ENCODE data around the gene NOD2.

The NOD2 gene

GRCh38 chr16:50692999-50693781, at the start of gene NOD2:
NOD2 (plus strand) TSS chr16:50693606; CDS start chr16:50699496, 5,890 bp downstream.
- no peak for DNase-seq (ENCODE audit: low read depth, low spot score)

GRCh38 chr16:50644245-50644644, 49.2 kb upstream of the NOD2 start:
- DNase-seq (ENCODE audit: low read depth, low spot score): no peak

GRCh38 chr16:50644729-50645128, 48.7 kb upstream of the NOD2 start:
- no peak for DNase-seq (ENCODE audit: low read depth, low spot score)

GRCh38 chr16:50645563-50646220, 47.7 kb upstream of the NOD2 start:
- no peak for DNase-seq (ENCODE audit: low read depth, low spot score)

GRCh38 chr16:50646345-50646744, 47.1 kb upstream of the NOD2 start:
- no peak for DNase-seq (ENCODE audit: low read depth, low spot score)

- DNase-seq (ENCODE audit: low read depth, low spot score): no peak
Observed at GRCh38 chr16:50651835-50652438, 41.5 kb upstream of the NOD2 start.

GRCh38 chr16:50652836-50653425, 40.5 kb upstream of the NOD2 start:
- no peak for DNase-seq (ENCODE audit: low read depth, low spot score)

- DNase-seq (ENCODE audit: low read depth, low spot score): no peak
Observed at GRCh38 chr16:50653633-50654519, 39.5 kb upstream of the NOD2 start.

GRCh38 chr16:50655558-50656055, 37.8 kb upstream of the NOD2 start:
- DNase-seq (ENCODE audit: low read depth, low spot score): no peak

GRCh38 chr16:50657241-50657640, 36.2 kb upstream of the NOD2 start:
- no peak for DNase-seq (ENCODE audit: low read depth, low spot score)

- DNase-seq (ENCODE audit: low read depth, low spot score): no peak
Observed at GRCh38 chr16:50659806-50660205, 33.6 kb upstream of the NOD2 start.

GRCh38 chr16:50662306-50662940, 31.0 kb upstream of the NOD2 start:
- no peak for DNase-seq (ENCODE audit: low read depth, low spot score)

GRCh38 chr16:50664270-50664669, 29.1 kb upstream of the NOD2 start:
- DNase-seq (ENCODE audit: low read depth, low spot score): no peak

GRCh38 chr16:50665128-50665878, 28.1 kb upstream of the NOD2 start:
- peak; percentile 87 for DNase-seq (ENCODE audit: low read depth, low spot score)

GRCh38 chr16:50666658-50667496, 26.5 kb upstream of the NOD2 start:
- no peak for DNase-seq (ENCODE audit: low read depth, low spot score)

- no peak for DNase-seq (ENCODE audit: low read depth, low spot score)
Observed at GRCh38 chr16:50667497-50668367, 25.7 kb upstream of the NOD2 start.

GRCh38 chr16:50668368-50669008, 24.9 kb upstream of the NOD2 start:
- peak; percentile 72 for DNase-seq (ENCODE audit: low read depth, low spot score)

GRCh38 chr16:50669741-50670140, 23.7 kb upstream of the NOD2 start:
- no peak for DNase-seq (ENCODE audit: low read depth, low spot score)
